C4-2B (cell line): Measurements from ENCODE around the gene TTC17.

Experiments used
- ZFX ChIP-seq: fragments of 450-650 bp; IDR thresholded peaks from 2 replicates; pipeline ENCODE4 v1.6.1; 2017
- TF ChIP-seq, protein P1 (sequence below): fragments of 450-650 bp; conservative IDR thresholded peaks from 2 replicates; pipeline ENCODE4 v1.5.1; 2017; ENCODE audit warnings: mild to moderate bottlenecking

- TF ChIP-seq, protein P1, sequence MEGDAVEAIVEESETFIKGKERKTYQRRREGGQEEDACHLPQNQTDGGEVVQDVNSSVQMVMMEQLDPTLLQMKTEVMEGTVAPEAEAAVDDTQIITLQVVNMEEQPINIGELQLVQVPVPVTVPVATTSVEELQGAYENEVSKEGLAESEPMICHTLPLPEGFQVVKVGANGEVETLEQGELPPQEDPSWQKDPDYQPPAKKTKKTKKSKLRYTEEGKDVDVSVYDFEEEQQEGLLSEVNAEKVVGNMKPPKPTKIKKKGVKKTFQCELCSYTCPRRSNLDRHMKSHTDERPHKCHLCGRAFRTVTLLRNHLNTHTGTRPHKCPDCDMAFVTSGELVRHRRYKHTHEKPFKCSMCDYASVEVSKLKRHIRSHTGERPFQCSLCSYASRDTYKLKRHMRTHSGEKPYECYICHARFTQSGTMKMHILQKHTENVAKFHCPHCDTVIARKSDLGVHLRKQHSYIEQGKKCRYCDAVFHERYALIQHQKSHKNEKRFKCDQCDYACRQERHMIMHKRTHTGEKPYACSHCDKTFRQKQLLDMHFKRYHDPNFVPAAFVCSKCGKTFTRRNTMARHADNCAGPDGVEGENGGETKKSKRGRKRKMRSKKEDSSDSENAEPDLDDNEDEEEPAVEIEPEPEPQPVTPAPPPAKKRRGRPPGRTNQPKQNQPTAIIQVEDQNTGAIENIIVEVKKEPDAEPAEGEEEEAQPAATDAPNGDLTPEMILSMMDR = no peak
- TF ChIP-seq ZFX = no peak
Observed at GRCh38 chr11:43505171-43505570, 146.5 kb downstream of the TTC17 start.
